GM19324 (cell line): ENCODE results near the gene SENP8.

Experiments
- ATAC-seq: cut with Tn5 transposase; IDR thresholded peaks from one replicate; pipeline ENCODE4 v1.9.1; 2021; ENCODE audit warnings: mild to moderate bottlenecking, moderate library complexity; ENCODE audit not compliant: unreplicated experiment, low FRiP score

The SENP8 gene

DNA sequence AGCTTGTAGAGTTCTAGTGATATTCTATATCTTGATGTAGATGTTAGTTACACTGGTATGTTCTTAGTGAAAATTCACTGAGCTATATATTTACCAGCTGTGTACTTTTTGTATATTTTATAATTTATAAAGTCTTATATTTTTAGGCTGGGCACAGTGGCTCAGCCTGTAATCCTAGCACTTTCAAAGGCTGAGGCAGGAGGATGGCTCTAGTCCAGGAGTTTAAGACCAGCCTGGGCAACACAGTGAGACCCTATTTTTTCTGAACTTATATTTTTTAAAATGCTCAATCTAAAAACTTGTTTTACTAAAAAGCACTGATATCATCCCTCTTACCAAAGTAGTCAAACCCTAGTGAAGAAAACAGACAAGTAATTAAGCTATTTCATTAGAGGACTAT is 5.4 kb upstream of the SENP8 start:
- ATAC-seq: no peak

DNA sequence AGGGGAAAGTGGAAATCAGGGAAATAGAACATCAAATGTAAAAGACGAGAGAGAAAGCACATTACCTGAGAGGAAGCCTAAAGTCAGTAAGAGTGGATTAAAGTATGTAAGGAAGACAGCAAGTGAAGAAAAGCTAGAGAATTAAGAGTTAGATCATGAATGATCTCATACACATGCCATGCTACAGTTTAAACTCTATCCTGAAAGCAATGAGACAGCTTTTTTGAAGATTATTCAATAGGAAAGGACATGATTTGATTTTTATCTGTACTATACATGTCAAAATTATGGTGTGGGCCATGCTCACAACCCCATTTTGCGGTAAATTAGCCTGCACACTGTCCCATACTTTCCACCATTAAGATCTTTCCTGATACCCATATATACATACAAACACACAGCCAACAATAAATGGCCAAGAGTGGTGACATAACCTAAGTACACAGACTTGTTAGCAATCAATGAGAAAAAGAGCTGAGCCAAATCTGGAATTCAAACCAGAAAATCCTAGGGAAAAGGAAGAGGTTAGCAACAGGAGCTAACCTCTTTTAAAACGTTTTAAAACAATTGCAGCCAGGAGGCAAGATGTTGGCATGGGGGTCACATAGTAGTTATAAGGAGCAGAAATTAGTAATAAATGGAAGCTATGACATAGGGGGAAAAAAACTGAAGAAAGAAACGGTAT is 4.7 kb upstream of the SENP8 start:
- no peak for ATAC-seq

DNA sequence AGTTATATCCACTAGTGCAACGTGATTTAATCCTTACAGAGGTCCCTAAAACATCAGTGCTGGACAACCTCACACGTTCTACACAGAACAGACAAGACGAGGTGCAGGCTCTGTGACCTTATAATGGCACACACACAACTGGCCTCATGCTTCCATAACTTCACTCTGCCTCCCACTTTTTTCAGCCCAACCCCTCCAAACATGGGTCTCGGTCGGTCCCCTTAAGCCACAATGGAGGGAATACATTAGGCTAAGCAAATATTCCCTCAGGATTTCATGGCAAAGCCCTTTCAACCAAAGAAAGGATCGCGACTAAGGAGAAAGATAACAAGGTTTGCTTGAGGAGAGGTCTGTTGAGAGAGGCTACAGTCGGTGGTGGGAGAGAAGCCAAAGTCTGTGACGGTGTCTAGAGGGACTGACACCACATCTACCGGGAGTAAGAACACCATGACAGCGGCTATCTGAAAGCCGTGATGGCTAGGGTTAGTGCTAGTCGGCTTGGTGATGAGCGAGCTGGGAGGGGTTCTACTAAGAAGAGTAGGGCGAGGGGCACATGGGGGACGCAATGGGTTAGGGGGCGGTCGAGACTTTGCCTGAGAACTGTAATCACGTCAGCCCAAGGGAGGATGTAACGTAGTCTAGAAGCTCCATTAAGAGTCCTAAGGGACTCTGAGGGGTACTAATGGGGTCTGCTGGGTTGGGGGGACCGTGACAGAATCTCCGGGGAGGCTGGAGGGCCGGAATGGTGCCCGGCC is 1.3 kb upstream of the SENP8 start:
- no peak for ATAC-seq

DNA sequence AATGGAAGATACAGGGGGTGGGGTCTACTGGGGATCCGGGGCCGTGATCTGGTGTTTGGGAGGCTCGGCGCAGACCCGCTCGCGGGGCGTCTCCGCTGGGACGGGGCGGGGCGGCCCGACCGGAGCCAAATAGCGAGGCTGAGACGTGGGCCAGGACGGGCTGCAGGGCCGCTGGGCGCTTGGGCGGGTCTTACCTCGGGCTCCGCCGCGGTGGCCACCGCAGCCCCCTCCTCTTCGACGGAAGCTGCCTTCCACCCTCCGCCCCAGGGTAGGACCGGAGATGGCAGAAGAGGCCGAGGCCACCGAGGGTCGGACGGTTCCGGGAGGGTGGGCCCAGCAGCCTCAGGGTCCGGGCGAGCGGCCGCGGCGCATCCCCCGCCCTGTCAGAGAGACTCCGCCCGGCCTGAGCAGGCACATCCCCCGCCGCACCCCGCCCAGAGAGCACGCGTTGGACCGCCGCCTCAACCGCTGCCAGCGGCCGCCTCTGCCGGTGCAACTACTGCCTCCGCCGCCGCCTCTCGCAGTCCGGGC is 652 bp upstream of the SENP8 start:
- peak; percentile 81 for ATAC-seq

DNA sequence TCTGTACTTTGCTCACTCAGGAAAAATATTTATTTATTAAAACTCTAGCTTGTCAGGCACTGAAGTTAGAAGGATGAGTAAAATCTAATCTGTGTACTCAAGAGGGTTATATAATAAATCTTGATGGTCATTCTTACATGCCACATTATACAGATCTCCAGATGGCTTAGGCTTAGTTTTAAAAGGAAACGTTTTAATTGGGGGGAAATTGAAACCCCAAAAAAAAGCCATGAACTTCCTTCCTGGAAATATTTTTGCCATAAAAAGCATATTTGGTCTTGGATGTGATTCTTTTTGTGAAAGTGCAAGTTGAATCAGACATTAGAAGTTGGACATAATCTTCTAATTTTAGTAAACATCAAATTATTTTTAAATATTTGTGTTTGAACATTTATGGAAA is 6.0 kb downstream of the SENP8 start:
- ATAC-seq: no peak

DNA sequence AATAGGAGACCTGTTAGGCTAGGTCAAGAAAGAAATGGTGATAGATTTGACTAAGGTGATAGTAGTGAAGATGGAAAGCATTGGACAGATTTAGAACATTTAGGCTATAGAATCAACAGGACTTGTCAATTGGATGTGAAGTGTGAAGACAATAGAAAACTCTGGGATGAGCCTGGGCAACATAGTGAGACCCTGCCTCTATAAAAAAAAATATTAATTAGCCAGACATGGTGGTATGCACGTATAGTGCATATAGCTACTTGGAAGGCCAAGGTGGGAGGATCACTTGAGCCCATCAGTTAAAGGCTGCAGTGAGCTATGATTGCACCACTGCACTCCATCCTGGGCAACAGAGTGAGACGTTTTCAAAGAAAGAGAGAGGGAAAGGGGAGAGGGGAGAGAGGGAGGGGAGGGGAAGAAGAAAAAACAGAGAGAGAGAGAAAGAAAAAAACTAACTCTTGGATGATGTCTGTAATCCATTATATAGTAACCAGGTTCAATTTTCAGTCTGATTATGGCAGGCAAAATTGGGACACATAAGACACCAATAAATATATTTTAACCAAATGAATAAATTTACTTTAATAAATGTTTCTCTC is 9.6 kb downstream of the SENP8 start:
- no peak for ATAC-seq

DNA sequence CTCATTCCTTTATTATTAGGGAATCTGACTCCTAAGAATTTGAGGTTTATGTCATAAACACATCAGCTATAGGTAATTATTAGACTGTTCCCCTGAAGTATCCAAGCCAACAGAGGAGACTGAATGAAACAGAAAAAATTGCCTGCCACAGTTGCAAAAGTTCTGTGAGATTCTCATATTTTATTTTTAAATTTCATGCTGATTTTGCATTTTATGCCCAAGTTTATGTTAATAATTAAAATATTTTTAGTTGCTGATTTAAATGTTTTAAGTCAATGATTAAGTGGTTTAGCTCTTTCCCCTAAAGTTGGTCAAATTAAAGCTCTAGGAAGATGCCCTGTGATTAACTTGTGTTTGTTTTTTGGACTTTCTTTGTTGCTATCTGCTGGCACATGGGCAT is 10.2 kb downstream of the SENP8 start:
- ATAC-seq: no peak

DNA sequence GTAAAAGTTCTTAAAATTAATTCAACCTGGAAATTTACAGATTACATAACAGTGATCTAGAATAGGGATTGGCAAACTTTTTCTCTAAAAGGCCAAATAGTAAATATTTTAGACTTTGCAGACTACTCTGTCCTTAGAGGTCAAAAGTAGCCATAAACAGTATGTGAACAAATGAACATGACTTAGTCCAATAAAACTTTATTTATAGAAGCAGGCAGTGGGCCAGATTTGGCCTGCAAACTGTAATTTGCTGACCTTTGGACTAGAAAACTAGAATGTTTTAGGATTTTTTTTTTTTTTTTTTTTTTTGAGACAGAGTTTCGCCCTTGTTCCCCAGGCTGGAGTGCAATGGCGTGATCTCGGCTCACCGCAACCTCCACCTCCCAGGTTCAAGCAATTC is 12.1 kb downstream of the SENP8 start:
- no peak for ATAC-seq

DNA sequence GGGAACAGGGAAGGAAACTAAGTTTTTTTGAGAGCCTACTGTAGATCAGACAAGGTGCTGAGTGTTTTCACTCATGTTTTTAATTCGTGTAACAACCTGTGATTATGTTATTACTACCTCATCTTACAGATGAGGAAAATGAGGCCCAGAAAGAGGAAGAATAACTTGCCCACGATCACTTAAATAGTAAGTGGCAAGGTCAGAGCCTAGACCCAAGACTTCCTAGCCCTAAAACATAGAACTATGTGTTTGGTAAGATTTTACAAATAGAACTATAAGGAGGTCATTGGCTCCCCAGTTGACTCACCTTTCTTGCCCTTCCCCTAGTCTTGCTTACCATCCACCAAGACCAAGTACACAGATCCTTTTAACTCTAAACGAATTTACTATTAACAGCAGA is 13.7 kb downstream of the SENP8 start:
- ATAC-seq: no peak

DNA sequence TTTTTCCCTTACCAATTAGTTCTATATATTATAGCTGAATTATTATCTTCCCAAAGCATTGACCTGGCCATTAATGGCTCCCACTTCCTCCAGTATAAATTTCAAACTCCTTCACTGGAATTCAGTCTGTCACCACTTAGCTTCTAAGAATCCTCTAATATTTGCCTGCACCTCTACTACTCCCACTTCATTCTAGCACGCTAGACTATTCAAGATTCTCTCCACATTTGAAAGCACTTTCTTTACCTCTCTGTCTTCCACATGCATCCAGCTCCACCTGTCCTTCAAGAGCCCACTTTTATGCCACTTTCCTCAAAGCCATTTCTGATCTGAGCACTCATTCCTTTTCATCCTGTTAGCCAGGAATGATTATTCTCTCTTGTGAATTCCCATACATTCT is 15.0 kb downstream of the SENP8 start:
- no peak for ATAC-seq

DNA sequence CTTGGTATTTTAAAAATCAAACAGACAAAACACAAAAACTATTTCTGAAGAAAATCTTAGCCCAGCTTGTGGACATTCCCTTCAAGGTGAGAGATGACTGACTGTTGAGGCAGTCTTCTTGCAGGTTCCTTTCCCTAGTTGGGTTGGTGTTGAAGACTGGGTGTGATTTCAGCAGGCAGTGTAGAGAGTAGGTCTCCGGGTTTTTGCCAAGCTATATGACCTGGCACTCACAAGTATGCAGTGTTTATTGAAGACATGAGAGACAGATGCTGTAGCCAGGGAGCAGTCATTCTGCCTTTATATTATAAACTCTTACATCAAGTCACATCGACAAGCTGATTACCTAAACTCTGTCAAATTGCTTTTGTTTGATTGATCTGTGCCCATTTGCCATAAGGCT is 17.5 kb downstream of the SENP8 start:
- ATAC-seq: no peak

DNA sequence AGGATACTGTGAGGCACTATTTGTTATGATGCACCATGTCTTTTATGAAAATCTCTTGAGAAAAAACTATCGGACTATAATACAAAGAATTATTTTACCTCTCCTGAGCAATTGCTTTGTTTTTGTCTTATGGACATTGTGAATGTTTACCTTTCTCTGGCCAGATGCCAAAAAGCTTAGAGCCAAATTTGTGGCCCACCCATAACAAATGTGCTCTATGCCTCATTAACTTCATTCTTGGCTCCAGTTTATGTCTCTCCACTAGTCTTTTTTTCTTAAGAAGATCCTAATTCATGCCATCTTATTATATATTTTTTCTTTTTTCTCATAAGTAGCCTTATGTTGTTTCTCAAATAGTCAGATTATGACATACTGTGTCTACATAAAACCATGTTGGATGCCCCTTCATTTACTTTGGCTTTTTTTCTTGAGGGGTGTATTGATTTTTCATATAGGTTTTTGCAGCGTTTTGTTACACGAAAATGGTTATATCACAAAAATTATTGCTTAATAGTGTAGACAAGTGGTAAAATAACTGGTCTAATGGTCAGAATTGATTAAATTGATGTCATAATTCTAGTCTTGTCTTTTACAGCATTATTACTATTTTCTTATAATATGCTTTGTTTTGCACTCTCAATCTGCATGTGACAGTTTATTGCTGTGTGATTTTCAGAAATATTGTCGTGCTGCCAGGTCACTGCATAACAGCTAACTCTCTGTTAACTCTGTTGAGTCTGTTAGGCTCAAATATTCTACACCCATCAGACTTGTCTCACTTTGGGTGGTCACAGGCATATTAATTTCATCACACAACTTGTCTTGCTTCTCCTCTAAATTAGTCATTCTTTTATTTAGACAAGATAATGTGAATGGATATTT is 18.2 kb downstream of the SENP8 start:
- no peak for ATAC-seq

DNA sequence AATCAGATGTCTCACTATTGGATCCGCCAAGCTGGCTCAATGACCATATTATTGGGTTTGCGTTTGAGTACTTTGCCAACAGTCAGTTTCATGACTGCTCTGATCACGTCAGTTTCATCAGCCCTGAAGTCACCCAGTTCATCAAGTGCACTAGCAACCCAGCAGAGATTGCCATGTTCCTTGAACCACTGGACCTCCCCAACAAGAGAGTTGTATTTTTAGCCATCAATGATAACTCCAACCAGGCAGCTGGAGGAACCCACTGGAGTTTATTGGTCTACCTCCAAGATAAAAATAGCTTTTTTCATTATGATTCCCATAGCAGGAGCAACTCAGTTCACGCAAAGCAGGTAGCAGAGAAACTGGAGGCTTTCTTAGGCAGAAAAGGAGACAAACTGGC is 21.5 kb downstream of the SENP8 start:
- ATAC-seq: no peak

DNA sequence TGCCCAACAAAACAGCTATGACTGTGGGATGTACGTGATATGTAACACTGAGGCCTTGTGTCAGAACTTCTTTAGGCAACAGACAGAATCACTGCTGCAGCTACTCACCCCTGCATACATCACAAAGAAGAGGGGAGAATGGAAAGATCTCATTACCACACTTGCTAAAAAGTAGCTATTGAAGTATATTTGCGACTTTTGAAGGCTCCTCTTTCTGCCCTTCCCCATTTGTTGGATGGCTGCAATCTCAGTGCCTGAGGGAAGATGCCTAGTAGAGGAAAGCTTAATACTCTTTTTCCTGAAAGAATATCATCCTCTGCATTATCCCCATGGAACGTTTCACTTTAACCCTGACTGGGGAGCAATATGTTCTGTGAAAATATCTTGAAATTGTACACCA is 21.9 kb downstream of the SENP8 start:
- ATAC-seq: no peak

DNA sequence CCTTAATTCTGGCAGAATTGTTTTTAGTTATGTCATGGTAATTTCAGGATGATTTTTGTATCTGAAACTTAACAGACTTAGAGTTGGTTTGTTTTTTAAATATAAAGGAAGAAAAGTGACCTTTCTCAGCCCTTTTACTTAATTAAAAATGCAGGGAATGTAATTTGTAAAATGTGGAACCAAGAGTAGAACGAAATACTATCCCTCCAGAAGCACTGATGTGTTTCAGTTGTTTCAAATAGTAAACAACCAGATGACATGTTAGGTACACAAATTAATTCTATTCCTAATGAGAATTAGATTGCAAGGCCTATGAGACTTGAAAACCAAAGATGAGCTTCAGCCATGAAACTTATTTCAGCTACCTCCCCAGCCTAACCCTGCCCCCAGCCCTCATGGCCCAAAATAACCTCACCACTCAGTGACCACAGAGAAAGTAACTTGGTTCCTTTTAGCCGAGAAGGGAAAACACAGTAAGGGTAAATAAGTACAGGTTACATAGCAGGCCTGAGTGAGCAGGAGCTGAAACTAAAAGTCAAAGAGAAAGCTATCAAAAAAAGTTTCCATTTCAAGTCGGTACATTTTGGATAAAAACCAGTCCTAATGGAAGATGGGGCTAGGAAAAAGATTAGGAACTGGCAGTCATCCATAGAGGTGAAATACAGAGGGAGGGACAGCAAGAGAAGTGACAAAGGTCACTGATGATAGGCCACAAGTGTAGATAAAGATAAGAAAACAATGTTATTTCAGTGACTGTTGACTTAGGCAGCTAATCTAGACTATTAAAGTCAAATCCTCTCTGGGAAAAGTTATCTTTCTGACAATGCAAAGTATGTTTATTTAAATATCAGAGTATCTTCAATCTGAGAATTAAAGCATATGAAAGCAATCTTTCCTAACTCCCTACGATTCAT is 23.2 kb downstream of the SENP8 start:
- peak; percentile 97 for ATAC-seq

DNA sequence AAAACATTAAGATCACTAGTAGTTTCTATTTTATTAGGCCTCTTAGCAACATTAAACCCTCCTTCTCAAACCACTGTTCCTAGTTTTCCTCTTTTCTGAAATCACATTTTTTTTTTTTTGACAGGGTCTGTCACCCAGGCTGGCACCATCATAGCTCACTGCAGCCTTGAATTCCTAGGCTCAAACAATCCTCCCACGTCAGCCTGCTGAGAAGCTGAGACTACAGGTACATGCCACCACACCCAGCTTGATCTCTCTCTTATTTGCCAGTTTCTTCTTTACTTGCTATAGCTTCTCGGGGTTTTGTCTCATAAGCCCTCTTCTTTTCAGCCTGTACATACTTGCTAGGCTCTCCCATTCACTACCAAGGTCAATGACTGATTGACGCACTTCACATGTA is 28.0 kb downstream of the SENP8 start:
- no peak for ATAC-seq

DNA sequence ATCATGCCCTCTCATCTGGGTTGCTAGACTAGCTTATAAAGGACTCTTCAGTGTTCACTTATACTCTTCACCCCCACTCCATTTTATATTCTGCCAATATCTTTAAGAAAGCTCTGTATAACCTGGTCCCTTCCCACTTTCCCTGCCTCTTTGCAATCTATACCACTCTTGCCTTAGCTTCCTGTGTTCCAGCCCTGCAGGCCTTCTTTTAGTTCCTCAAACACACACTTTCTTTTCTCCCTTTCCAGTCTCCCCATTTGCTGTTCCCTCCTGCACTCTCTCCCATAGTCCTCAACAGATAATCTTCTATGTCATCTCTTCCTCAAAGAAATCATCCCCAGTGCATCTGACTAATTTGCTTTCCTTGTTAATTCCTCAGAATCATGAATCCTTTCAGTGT is 28.7 kb downstream of the SENP8 start:
- ATAC-seq: no peak

DNA sequence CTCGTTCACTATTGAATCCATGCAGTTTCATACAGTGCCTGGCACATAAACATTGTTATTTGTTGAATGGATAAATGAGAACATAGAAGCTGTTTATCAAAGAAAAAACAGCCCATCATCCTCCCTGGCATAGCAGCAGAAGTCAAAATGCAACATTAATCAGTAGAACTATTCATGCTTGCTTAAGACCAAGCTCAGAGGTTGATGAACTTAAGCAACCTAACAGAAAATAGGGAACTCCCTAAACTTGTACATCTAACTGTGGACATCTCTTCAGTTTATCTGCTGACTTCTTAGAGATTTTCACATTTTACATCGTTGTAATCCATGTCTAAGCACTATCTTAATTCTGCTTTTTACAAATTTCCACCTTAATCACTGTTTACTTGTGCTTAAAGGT is 29.2 kb downstream of the SENP8 start:
- ATAC-seq: no peak

DNA sequence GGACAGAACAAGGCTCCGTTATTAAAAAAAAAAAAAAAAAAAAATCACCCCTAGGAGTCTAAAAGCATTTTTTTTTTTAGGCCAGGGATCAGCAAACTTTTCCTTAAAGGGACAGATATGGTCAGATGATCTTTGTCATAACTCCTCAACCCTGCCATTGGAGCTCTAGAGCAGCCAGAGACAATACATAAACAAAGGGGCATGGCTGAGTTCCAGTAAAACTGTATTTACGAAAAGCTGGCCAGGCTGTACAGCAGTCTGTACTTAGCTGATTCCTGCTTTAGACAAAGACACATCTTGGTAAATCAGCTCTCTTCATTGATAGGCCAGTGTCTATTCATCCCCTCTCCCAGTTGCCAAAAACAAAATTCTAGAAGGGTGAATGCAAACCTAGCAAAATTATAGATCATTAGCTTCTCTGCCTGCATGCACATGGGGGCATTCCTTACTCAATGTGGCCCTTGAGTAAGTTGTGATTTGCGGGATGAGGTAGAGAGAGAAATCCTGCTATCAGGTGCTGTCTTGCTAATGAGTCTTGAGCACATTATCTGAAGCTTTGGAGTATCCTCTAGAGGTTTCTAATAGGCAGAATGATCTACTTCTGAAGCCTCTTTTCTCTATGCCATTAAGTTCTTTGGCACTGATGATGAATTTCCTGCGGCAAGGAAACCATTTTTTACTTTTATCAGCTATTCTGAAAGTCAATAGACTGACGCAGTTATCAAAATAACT is 35.2 kb downstream of the SENP8 start:
- ATAC-seq: no peak
